ENCODE data around the gene GTF2A1L.
"Not testable (repeated sequence)": the region's sequence is repeated elsewhere in the genome, so short reads cannot be mapped to it uniquely, and the experiment has no call there.

The GTF2A1L gene

GRCh38 chr2:48693645-48694044, 76.0 kb downstream of the GTF2A1L start:
- Histone ChIP-seq H3K27me3 (ENCODE audit: control insufficient read depth, insufficient read depth, low read length, poor library complexity, severe bottlenecking) (no peaks in the 10 kb centered on the region), H3K4me1 (ENCODE audit: control insufficient read depth, insufficient read depth, low read length) (peaks cover 29% of the 10 kb centered on the region), H3K9me3 (ENCODE audit: control insufficient read depth, low read length) (no peaks in the 10 kb centered on the region), H3K36me3 (ENCODE audit: control insufficient read depth, insufficient read depth, low read length) (no peaks in the 10 kb centered on the region), H3K4me3 (ENCODE audit: insufficient read depth, low read depth, low read length) (no peak overlapping the region), H3K27ac (ENCODE audit: insufficient read depth, low read depth, low read length, poor library complexity, severe bottlenecking) (no peak overlapping the region)
- 57 to 67% methylated on average over 3 of the region's 3 CpGs for WGBS, 2 experiments

DNA sequence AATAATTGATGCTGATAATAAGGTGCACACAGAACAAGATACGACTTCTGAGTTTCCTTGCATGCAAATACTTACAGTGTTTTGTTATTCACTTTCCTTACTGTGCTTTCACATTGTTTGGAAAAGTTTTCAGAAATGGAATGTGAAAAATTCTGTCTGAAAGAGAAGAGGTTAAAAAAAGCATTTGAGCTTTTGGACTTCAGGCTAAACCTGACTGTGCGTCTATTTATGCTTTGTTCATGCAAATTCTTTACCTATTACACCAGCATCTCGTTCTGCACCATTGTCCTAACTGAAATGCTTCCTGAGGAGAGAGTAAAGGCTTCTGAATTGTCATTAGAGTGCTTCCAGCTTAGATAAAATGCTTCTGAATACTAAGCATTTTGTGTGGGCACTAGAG, 76.5 kb downstream of the GTF2A1L start:
- H3K27ac ChIP-seq (ENCODE audit: insufficient read depth, low read depth, low read length, poor library complexity, severe bottlenecking): no peak overlapping the region
- 25 to 31% methylated on average over 1 to 3 of the region's 3 CpGs for WGBS, 2 experiments

GRCh38 chr2:48695991-48696390, 78.3 kb downstream of the GTF2A1L start:
- H3K36me3 ChIP-seq (ENCODE audit: control insufficient read depth, insufficient read depth, low read length): no peaks in the 10 kb centered on the region
- no peaks in the 10 kb centered on the region for H3K9me3 ChIP-seq (ENCODE audit: control insufficient read depth, low read length)
- no peak overlapping the region for H3K27ac ChIP-seq (ENCODE audit: insufficient read depth, low read depth, low read length, poor library complexity, severe bottlenecking)
- H3K4me1 ChIP-seq (ENCODE audit: control insufficient read depth, insufficient read depth, low read length): peaks cover 39% of the 10 kb centered on the region
- H3K27me3 ChIP-seq (ENCODE audit: control insufficient read depth, insufficient read depth, low read length, poor library complexity, severe bottlenecking): no peaks in the 10 kb centered on the region
- H3K4me3 ChIP-seq (ENCODE audit: insufficient read depth, low read depth, low read length): no peak overlapping the region

More for the DNA sequence above, 76.5 kb downstream of the GTF2A1L start:
- Histone ChIP-seq H3K4me3 (ENCODE audit: insufficient read depth, low read depth, low read length) (no peak overlapping the region), H3K9me3 (ENCODE audit: control insufficient read depth, low read length) (no peaks in the 10 kb centered on the region), H3K27me3 (ENCODE audit: control insufficient read depth, insufficient read depth, low read length, poor library complexity, severe bottlenecking) (no peaks in the 10 kb centered on the region), H3K36me3 (ENCODE audit: control insufficient read depth, insufficient read depth, low read length) (no peaks in the 10 kb centered on the region), H3K4me1 (ENCODE audit: control insufficient read depth, insufficient read depth, low read length) (peaks cover 31% of the 10 kb centered on the region)

DNA sequence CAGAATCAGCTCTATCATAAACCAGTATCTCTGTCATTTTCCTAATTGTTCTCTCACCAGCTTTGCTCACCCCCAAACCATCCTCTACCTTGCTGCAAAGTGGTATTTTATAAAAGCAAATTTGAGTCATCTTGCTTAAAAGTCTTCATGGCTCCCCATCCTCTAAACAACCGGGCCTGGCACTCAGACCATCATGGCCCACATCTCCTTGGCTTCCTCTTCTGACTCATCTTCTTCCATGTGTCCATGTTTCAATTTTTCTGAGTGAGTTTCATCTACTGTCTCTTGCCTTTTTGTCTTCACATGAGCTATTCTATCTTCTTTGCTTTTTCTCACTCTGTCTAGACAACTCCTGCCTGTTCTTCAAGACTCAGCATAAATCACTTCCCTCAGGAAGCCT, 79.2 kb downstream of the GTF2A1L start:
- H3K9me3 ChIP-seq (ENCODE audit: control insufficient read depth, low read length): no peaks in the 10 kb centered on the region
- no peaks in the 10 kb centered on the region for H3K27me3 ChIP-seq (ENCODE audit: control insufficient read depth, insufficient read depth, low read length, poor library complexity, severe bottlenecking)
- no peaks in the 10 kb centered on the region for H3K36me3 ChIP-seq (ENCODE audit: control insufficient read depth, insufficient read depth, low read length)
- no peak overlapping the region for H3K27ac ChIP-seq (ENCODE audit: insufficient read depth, low read depth, low read length, poor library complexity, severe bottlenecking)
- H3K4me1 ChIP-seq (ENCODE audit: control insufficient read depth, insufficient read depth, low read length): peaks cover 39% of the 10 kb centered on the region
- H3K4me3 ChIP-seq (ENCODE audit: insufficient read depth, low read depth, low read length): no peak overlapping the region
- WGBS, 2 experiments: 88 to 98% methylated on average over 1 of the region's 1 CpG

DNA sequence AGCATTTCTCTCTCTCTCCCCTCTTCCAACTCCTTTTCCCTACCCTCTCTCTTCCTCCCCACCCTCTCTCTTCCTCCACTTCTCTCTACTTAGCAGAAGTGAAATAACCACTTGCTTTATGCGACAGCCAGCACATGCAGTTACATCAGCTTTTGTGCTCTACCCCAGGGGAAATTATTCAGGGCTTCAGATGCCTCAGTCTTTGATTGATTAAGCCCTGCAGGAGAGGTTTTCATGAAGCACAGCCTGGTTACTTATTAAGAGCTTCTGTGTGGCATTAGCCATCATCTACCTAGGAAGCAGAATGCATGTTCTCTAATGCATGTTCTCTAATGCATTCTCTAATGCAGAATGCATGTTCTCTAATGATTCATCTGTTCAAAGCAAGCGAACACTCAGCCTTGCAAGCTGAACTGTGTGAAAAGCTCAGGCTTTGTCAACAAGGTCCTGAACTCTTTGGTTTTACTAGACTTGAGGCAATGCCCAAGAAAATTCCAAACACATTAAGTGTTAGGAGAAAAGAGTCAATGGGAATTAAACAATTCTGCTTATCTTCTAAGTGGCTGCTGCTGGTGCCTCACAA, 81.8 kb downstream of the GTF2A1L start:
- 46 to 51% methylated on average over 2 of the region's 2 CpGs for WGBS, 2 experiments
- Histone ChIP-seq H3K4me3 (ENCODE audit: insufficient read depth, low read depth, low read length) (no peak overlapping the region), H3K4me1 (ENCODE audit: control insufficient read depth, insufficient read depth, low read length) (peaks cover 22% of the 10 kb centered on the region), H3K36me3 (ENCODE audit: control insufficient read depth, insufficient read depth, low read length) (no peaks in the 10 kb centered on the region), H3K9me3 (ENCODE audit: control insufficient read depth, low read length) (no peaks in the 10 kb centered on the region), H3K27me3 (ENCODE audit: control insufficient read depth, insufficient read depth, low read length, poor library complexity, severe bottlenecking) (no peaks in the 10 kb centered on the region), H3K27ac (ENCODE audit: insufficient read depth, low read depth, low read length, poor library complexity, severe bottlenecking) (peak overlapping the region; percentile 62)

DNA sequence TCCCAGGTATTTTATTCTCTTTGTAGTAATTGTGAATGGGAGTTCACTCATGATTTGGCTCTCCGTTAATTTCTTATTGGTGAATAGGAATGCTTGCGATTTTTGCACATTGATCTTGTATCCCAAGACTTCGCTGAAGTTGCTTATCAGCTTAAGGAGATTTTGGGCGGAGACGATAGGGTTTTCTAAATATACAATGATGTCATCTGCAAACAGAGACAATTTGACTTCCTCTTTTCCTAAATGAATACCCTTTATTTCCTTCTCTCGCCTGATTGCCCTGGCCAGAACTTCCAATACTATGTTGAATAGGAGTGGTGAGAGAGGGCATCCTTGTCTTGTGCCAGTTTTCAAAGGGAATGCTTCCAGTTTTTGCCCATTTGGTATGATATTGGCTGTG, 86.0 kb downstream of the GTF2A1L start:
- 93 to 96% methylated on average over 5 of the region's 6 CpGs for WGBS, 2 experiments
- H3K27ac ChIP-seq (ENCODE audit: insufficient read depth, low read depth, low read length, poor library complexity, severe bottlenecking); H3K27me3 ChIP-seq (ENCODE audit: control insufficient read depth, insufficient read depth, low read length, poor library complexity, severe bottlenecking); H3K36me3 ChIP-seq (ENCODE audit: control insufficient read depth, insufficient read depth, low read length); H3K4me1 ChIP-seq (ENCODE audit: control insufficient read depth, insufficient read depth, low read length); H3K9me3 ChIP-seq (ENCODE audit: control insufficient read depth, low read length); H3K4me3 ChIP-seq (ENCODE audit: insufficient read depth, low read depth, low read length): not testable (repeated sequence)

- whole genome bisulfite sequencing, 2 experiments: 89 to 96% methylated on average over 6 of the region's 6 CpGs
- no peak overlapping the region for H3K27ac ChIP-seq (ENCODE audit: insufficient read depth, low read depth, low read length, poor library complexity, severe bottlenecking)
- H3K36me3 ChIP-seq (ENCODE audit: control insufficient read depth, insufficient read depth, low read length): no peaks in the 10 kb centered on the region
- H3K4me3 ChIP-seq (ENCODE audit: insufficient read depth, low read depth, low read length): no peak overlapping the region
- no peaks in the 10 kb centered on the region for H3K9me3 ChIP-seq (ENCODE audit: control insufficient read depth, low read length)
- peaks cover 6% of the 10 kb centered on the region for H3K4me1 ChIP-seq (ENCODE audit: control insufficient read depth, insufficient read depth, low read length)
- no peaks in the 10 kb centered on the region for H3K27me3 ChIP-seq (ENCODE audit: control insufficient read depth, insufficient read depth, low read length, poor library complexity, severe bottlenecking)
Measured at GRCh38 chr2:48707466-48707865, 89.8 kb downstream of the GTF2A1L start.

DNA sequence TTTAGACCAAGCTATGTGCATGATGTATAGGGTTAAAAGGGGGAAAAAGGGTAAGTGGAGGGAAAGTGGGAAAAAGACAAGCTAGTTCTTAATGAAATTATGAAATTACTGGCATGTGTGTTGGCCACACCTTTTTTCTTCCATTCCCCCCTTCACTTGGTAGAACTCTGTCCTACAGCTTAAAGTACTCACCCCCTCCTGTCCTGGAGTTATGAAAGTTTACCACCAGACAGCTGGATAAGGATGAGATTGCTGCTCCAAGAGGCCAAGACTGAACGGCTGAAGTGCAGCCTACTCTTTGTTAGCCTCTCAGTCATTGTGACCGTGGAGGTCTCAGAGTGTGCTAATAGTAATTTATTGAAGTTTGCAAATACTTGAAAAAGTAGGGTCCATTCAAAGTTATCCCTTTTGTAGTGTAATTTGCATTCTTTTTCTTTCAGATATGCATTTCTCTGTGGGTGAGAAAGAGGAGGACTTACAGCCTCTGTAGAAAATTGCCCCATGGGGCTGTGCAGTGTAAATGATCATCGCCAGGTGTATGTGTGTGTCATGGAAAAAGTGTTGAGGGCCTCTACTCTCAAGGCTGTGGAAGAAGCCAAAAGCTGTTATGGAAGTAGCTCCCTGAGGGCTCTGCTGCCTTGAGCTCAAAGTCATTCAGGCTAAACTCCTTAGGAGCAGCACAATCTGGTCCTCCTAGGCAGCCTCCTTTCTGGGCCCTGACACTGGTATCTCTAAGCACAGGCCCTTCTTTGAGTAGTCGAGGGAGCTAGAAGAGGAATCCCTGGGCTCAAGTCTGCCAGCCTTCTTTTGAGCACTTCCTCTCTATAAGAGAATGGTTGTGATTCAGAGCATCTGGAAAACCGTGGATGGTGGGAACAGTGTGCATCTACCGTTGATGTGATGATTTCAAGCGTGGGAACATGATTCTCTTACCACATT, 91.7 kb downstream of the GTF2A1L start:
- Histone ChIP-seq H3K27me3 (ENCODE audit: control insufficient read depth, insufficient read depth, low read length, poor library complexity, severe bottlenecking) (no peaks in the 10 kb centered on the region), H3K9me3 (ENCODE audit: control insufficient read depth, low read length) (no peaks in the 10 kb centered on the region), H3K4me3 (ENCODE audit: insufficient read depth, low read depth, low read length) (no peak overlapping the region), H3K4me1 (ENCODE audit: control insufficient read depth, insufficient read depth, low read length) (peaks cover 6% of the 10 kb centered on the region), H3K36me3 (ENCODE audit: control insufficient read depth, insufficient read depth, low read length) (no peaks in the 10 kb centered on the region), H3K27ac (ENCODE audit: insufficient read depth, low read depth, low read length, poor library complexity, severe bottlenecking) (no peak overlapping the region)
- 87 to 92% methylated on average over 7 of the region's 7 CpGs for WGBS, 2 experiments

DNA sequence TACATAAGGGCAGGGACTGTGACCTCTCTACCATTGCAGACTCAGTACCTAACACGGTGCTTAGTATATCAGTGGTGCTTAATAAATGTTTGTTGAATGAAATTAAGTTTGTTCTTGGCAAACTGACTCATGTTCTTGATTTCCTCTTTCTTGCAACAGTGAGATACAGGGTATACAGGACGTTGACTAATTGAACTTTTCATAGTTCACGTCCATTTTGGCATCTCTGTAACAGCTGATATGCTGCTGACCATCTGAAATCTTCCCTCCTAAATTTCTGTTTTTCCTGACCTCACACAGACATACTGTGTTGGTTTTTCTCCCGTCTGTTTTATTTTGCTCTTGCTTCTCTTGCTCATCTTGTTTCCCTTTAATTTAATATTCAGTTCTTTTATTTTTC, 93.7 kb downstream of the GTF2A1L start:
- Histone ChIP-seq H3K27me3 (ENCODE audit: control insufficient read depth, insufficient read depth, low read length, poor library complexity, severe bottlenecking) (no peaks in the 10 kb centered on the region), H3K36me3 (ENCODE audit: control insufficient read depth, insufficient read depth, low read length) (no peaks in the 10 kb centered on the region), H3K4me1 (ENCODE audit: control insufficient read depth, insufficient read depth, low read length) (peaks cover 6% of the 10 kb centered on the region), H3K27ac (ENCODE audit: insufficient read depth, low read depth, low read length, poor library complexity, severe bottlenecking) (no peak overlapping the region), H3K9me3 (ENCODE audit: control insufficient read depth, low read length) (no peaks in the 10 kb centered on the region), H3K4me3 (ENCODE audit: insufficient read depth, low read depth, low read length) (no peak overlapping the region)
- 69 to 71% methylated on average over 4 of the region's 4 CpGs for WGBS, 2 experiments

DNA sequence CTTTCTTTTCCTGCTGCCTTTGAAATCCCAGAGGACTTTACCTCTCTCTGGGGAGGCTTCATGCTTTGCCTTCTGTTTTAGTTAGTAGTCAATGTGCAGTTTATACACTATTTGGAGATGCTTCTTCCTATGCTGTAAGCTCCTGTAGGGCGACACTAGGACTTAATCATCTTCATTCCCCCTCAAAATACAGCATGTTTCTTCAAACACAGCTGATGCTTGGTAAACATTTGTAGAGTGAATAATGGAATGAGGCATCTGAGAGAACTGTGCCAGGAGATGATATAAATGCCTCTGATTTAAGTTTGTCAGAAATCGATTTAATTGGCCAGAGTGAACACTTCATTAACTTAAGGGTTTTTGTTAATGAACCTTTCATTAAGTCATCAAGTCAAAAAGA, 94.5 kb downstream of the GTF2A1L start:
- Histone ChIP-seq H3K27me3 (ENCODE audit: control insufficient read depth, insufficient read depth, low read length, poor library complexity, severe bottlenecking) (no peaks in the 10 kb centered on the region), H3K36me3 (ENCODE audit: control insufficient read depth, insufficient read depth, low read length) (no peaks in the 10 kb centered on the region), H3K4me1 (ENCODE audit: control insufficient read depth, insufficient read depth, low read length) (peaks cover 6% of the 10 kb centered on the region), H3K4me3 (ENCODE audit: insufficient read depth, low read depth, low read length) (no peak overlapping the region), H3K27ac (ENCODE audit: insufficient read depth, low read depth, low read length, poor library complexity, severe bottlenecking) (no peak overlapping the region), H3K9me3 (ENCODE audit: control insufficient read depth, low read length) (no peaks in the 10 kb centered on the region)
- WGBS, 2 experiments: 80 to 92% methylated on average over 1 of the region's 2 CpGs
